Activated T-helper 1 cell treated with anti-CD3 and anti-CD28 coated beads, Interleukin-12 subunit alpha, Interleukin-12 subunit beta, Interleukin-2, Interleukin-4 antibody, amounts not matched to agents 30 ng/mL and 10 ng/mL and 1 ng/mL, durations not matched to agents 14 hours and 24 hours and 36 hours (primary cell): ENCODE data around the gene RPRD1B. TPM values are rescaled to one million over a fixed set of nuclear protein-coding genes. Genes with fewer than 3 reads are reported as not detected.

Source experiments
- DNase-seq: peaks from one replicate; pipeline ENCODE4 v3.0.0; 2021; ENCODE audit warnings: low spot score
- H3K27ac Mint-ChIP-seq: one replicate; pipeline ENCODE4 v1.8.0; 2021; ENCODE audit warnings: mild to moderate bottlenecking, mixed read lengths
- H3K27me3 Mint-ChIP-seq: one replicate; pipeline ENCODE4 v1.8.0; 2022; ENCODE audit warnings: mild to moderate bottlenecking, moderate library complexity, mixed read lengths; ENCODE audit not compliant: insufficient read depth
- H3K36me3 Mint-ChIP-seq: one replicate; pipeline ENCODE4 v1.8.0; 2021; ENCODE audit warnings: low read depth, mixed read lengths
- H3K4me1 Mint-ChIP-seq: one replicate; pipeline ENCODE4 v1.8.0; 2021; ENCODE audit warnings: low read depth, mixed read lengths
- H3K4me3 Mint-ChIP-seq: one replicate; pipeline ENCODE4 v1.8.0; 2021; ENCODE audit warnings: mild to moderate bottlenecking, moderate library complexity, mixed read lengths
- H3K9me3 Mint-ChIP-seq: one replicate; pipeline ENCODE4 v1.8.0; 2021; ENCODE audit warnings: mixed read lengths
- intact Hi-C: fragments of 100-400 bp; cut with micrococcal nuclease; formaldehyde crosslinking; loops from one replicate; pipeline ENCODE4 v1.15.1; 2024
- total RNA-seq: library from RNA; stranded (reverse); gene quantifications from 2 replicates; pipeline ENCODE4 v1.2.3, GENCODE V29; 2022

RPRD1B gene
- total RNA-seq, 1 donor from 2014 or later: 48.8 TPM

DNA sequence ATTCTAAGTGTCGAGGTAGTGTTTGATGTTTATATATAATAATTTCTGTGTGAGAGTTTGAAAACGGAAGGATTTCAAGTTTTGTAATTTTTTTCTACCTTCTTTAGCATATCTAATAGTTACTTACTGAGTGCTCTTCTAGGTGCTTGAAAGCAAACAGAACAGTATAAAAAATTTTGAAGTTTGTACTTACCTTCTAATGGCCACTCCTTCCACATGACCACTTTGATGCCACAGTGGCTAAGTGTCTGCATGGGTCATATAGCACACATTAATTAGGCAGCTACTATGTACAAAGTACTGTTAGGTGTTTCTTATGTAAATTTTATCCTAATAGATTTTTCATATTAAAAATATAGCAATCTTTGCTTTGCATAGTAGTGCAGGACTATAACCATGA is 21.1 kb downstream of the RPRD1B start:
- Mint-ChIP-seq H3K4me3 (no peak overlapping the region), H3K9me3 (no peaks in the 10 kb centered on the region), H3K27me3 (no peaks in the 10 kb centered on the region), H3K27ac (no peak overlapping the region), H3K36me3 (peaks cover 37% of the 10 kb centered on the region), H3K4me1 (peaks cover 31% of the 10 kb centered on the region)
- no peak for DNase-seq
- intact Hi-C loops: no loop called here

DNA sequence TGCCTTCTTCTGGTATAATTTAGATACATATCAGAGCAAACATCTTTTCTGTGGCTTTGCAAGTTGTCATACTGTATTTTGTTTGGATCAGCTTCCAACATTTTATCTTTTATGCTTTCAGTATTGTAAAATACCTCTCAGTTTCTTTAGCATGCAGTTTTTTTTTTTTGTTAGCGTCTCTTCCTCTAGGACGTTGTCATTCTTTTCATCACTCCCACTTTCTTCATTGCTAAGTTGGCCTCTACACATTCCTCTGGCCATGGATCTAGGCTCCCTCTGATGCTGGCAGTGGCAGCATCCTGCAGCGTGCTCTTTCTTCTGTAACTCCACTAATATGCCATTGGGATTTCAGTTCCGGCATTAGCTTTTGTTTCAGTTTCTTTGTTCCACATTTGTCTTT is 21.7 kb downstream of the RPRD1B start:
- Mint-ChIP-seq H3K4me1 (peaks cover 28% of the 10 kb centered on the region), H3K27ac (peak overlapping the region; percentile 4), H3K9me3 (no peaks in the 10 kb centered on the region), H3K36me3 (peaks cover 40% of the 10 kb centered on the region), H3K4me3 (no peak overlapping the region), H3K27me3 (no peaks in the 10 kb centered on the region)
- no peak for DNase-seq
- intact Hi-C loops: no loop called here

DNA sequence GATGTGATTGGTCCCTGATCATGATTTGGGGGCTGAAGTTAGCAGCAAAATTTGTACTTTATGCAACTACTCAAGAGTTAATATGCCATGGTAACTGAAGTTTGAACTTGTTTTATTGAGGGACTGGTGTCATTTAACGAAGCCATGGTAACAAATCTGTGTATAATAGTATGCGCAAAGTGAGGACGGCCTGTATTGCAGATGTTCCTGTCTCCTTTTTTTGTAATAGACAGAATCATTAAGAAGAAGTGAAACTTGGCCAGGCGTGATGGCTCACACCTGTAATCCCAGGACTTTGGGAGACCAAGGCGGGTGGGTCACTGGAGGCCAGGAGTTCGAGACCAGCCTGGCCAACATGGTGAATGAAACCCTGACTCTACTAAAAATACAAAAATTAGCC is 22.3 kb downstream of the RPRD1B start:
- Mint-ChIP-seq H3K4me3 (no peak overlapping the region), H3K27me3 (no peaks in the 10 kb centered on the region), H3K27ac (peak overlapping the region; percentile 48), H3K4me1 (peaks cover 30% of the 10 kb centered on the region), H3K9me3 (no peaks in the 10 kb centered on the region), H3K36me3 (peaks cover 43% of the 10 kb centered on the region)
- no peak for DNase-seq
- intact Hi-C loops: no loop called here

DNA sequence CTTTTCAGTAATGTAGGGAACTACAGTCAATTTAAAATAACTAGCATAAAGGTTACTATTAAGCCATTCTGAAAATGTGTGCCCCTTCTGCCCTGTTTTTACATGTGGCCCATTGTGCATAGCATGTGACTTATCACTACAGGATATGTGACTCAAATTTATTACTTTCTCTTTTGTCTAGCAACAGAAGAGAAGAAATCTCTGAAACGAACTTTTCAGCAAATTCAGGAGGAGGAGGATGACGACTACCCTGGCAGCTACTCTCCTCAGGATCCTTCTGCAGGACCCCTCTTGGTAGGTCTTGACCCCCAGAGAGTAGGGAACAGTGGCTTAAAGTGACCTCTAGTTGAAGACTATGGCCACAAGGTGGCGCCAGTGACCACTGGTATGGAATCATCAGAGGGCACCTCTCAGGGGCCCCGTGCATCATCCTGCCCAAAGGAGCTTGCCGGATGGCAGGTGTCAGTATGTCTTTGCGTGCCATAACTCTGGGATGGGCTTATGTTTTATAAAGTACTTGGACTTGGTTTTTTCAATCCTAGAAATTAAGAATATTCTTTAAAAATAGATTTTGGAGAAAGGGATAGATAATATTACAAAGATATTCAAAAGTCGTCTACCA is 23.9 kb downstream of the RPRD1B start:
- intact Hi-C loops: loop anchor here (1.0 kb wide), 4 partner anchors 24 to 493 kb away; partner anchors contain the start of genes RPRD1B, TGM2 and TTI1
- Mint-ChIP-seq H3K4me1 (peaks cover 30% of the 10 kb centered on the region), H3K27ac (peak overlapping the region; percentile 59), H3K4me3 (no peak overlapping the region), H3K9me3 (no peaks in the 10 kb centered on the region), H3K36me3 (peaks cover 34% of the 10 kb centered on the region), H3K27me3 (no peaks in the 10 kb centered on the region)
- peak; percentile 56 for DNase-seq

DNA sequence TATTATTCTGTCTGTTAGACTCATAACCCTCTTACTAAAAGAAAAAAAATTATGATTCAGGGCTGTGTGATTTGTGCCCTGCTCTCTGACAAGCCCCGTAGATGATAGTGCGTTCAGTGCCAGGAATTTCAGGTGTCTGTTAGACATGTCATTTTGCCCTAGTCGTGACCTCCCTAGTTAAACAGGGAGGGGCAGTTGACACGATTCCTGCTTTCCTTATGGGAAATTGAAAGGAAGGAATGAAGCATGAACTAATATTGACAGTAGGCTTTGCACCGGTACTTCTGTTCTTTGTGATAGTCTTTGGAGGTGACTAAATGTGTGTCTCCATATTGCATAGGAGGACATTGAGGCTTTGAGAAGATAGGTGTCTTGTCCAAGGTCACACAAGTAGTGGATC is 26.3 kb downstream of the RPRD1B start:
- Mint-ChIP-seq H3K27me3 (no peaks in the 10 kb centered on the region), H3K4me3 (no peak overlapping the region), H3K36me3 (peaks cover 38% of the 10 kb centered on the region), H3K9me3 (no peaks in the 10 kb centered on the region), H3K27ac (no peak overlapping the region), H3K4me1 (peaks cover 21% of the 10 kb centered on the region)
- intact Hi-C loops: no loop called here
- DNase-seq: no peak

DNA sequence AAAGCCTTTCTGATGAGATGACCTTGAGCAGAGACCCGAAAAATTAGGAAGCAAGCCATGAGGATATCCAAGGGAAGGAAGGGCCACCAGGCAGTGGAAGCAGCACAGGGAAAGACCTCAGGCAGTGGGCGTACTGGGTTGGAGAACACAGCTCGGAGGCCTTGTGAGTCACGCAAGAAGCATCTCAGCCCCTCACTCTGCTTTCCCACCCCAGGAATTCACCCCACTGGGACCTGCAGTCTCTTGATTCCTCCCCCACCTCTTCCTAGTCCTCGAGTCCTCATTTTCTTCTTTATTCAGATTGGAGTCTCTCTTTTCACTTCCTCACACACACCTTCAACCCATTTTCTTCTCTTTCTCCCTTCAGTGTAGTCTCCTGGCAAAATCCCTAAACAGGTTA is 27.0 kb downstream of the RPRD1B start:
- no peaks in the 10 kb centered on the region for H3K9me3 Mint-ChIP-seq
- H3K27ac Mint-ChIP-seq: no peak overlapping the region
- peaks cover 36% of the 10 kb centered on the region for H3K36me3 Mint-ChIP-seq
- no peaks in the 10 kb centered on the region for H3K27me3 Mint-ChIP-seq
- peaks cover 19% of the 10 kb centered on the region for H3K4me1 Mint-ChIP-seq
- no peak overlapping the region for H3K4me3 Mint-ChIP-seq
- no peak for DNase-seq
- intact Hi-C loops: no loop called here

DNA sequence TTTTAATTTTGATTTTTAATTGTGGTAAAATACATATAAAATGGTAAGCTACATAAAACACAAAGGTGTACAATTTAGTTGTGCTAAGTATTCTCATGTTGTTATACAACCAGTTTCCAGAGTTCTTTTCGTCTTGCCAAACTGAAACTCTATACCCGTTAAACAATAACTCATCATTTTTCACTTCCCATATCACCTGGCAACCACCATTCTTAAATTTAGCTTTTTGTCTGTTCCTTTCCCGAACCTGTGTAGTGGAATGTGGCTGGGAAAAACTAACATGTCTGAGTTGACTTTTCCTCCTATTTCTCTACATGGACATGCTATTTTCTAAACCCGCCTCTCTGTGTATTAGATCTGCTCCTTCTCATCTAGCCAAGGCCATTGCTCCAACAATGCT is 27.6 kb downstream of the RPRD1B start:
- H3K27me3 Mint-ChIP-seq: no peaks in the 10 kb centered on the region
- DNase-seq: no peak
- H3K4me3 Mint-ChIP-seq: no peak overlapping the region
- intact Hi-C loops: no loop called here
- no peaks in the 10 kb centered on the region for H3K9me3 Mint-ChIP-seq
- peaks cover 37% of the 10 kb centered on the region for H3K36me3 Mint-ChIP-seq
- H3K27ac Mint-ChIP-seq: no peak overlapping the region
- peaks cover 18% of the 10 kb centered on the region for H3K4me1 Mint-ChIP-seq

DNA sequence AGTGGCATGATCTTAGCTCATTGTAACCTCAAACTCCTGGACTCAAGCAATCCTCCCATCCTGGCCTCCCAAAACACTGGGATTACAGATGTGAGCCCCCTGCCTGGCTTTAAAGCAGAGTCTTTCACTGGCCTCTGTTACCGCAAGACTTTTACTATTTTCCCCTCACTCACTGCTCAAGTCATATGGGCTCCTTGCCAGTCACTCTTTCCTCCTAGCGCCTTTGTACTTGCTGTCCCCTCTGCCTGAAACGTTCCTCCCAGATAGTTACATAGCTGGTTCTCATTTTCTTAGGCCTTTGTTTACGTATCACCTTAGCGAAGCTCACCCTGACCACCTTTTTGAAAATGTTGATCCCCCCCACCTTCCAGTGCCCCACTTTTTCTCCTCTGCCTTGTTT is 29.3 kb downstream of the RPRD1B start:
- no peaks in the 10 kb centered on the region for H3K9me3 Mint-ChIP-seq
- peaks cover 42% of the 10 kb centered on the region for H3K36me3 Mint-ChIP-seq
- DNase-seq: no peak
- peaks cover 9% of the 10 kb centered on the region for H3K4me1 Mint-ChIP-seq
- intact Hi-C loops: no loop called here
- H3K27me3 Mint-ChIP-seq: no peaks in the 10 kb centered on the region
- no peak overlapping the region for H3K27ac Mint-ChIP-seq
- H3K4me3 Mint-ChIP-seq: no peak overlapping the region

DNA sequence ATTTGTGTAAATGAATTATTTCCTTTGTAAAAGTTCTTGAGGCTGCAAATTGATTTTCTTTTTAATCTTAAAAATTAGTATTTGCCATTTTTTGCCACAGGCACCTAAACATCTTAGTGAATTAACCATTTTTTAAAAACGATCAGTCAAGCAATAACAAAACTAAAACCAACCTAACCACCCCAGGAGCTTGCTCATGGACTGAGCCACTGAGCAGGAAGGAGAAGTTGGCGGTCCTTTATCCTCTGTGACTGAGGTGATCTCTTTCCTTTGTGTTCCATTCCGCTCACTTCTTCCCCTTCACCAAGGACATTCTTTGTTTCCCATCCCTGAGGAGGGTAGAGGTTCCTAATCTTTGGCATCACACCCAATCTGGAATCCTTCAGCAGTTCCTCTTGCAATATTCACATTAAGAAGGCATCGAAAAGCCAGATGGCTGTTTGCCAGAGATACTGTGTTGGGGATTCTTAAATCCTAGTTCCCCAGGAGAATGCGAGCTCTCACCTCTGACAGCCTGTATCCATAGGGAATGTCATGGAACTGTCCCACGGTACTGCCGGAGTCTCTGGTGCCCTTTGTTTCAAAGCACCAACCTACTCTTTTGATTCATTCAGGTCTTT is 30.5 kb downstream of the RPRD1B start:
- DNase-seq: no peak
- Mint-ChIP-seq H3K27ac (peak overlapping the region; percentile 66), H3K9me3 (no peaks in the 10 kb centered on the region), H3K36me3 (peaks cover 44% of the 10 kb centered on the region), H3K4me3 (no peak overlapping the region), H3K4me1 (peaks cover 9% of the 10 kb centered on the region), H3K27me3 (no peaks in the 10 kb centered on the region)
- intact Hi-C loops: no loop called here

DNA sequence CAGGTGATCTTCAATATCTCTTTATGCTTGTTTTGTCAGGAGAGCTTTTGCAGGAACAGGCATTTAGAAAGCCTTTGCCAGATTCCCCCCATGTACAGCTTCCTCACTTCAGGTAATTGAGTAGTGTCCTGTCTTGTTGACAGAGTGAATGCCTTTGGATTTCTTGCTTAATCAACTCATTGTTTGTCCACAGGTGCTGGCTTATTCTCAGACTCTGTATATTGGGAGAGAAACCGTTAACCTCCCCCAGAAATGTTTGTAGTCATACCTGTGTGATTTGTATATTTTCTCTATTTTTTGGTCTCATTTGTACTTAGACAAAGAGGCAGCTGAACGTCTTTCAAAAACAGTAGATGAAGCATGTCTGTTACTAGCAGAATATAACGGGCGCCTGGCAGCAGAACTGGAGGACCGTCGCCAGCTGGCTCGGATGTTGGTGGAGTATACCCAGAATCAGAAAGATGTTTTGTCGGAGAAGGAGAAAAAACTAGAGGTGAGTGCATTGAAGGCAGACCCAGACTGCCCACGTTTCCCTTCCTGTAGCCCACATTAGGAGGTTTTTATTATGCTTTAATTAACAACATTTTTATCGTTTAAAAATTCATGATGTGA is 32.3 kb downstream of the RPRD1B start:
- Mint-ChIP-seq H3K27ac (no peak overlapping the region), H3K4me1 (no peaks in the 10 kb centered on the region), H3K27me3 (no peaks in the 10 kb centered on the region), H3K9me3 (no peaks in the 10 kb centered on the region), H3K4me3 (no peak overlapping the region), H3K36me3 (peaks cover 38% of the 10 kb centered on the region)
- DNase-seq: no peak
- intact Hi-C loops: no loop called here

DNA sequence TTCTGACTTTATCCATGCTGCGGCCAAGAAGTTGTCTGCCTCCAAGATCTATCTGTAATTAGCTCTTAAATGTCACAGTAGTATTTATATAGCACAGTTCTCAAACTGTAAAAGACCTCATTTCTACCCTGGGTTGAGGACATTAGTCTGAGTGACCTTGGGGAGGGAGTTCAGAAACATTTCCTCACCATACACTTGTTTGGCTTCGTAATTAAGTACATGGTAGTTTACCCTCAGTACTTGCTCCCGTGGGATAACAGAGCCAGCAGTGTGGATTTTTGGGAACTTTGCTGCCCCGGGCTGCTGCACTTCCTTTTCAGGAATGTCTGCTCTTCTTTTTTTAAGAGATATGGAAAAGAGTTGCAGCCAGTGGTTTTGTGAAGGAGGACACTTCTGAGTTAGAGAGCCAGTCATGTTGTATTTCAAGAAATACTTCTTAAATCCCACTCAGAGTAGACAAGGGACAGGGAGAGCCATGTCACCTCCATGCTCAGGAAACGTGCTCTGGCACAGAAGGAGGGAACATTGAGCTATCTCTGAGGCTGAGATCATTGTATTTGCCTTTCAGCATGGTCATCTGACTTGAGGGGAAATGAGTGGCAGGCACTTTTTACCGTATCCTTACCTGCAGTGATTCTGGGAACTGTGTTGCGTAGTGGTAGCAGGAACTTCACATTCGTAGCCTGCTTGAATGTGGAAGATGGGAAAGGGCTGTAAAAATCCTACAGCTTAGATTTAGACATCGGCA is 33.6 kb downstream of the RPRD1B start:
- no peak overlapping the region for H3K4me3 Mint-ChIP-seq
- H3K27me3 Mint-ChIP-seq: no peaks in the 10 kb centered on the region
- intact Hi-C loops: no loop called here
- DNase-seq: no peak
- no peaks in the 10 kb centered on the region for H3K9me3 Mint-ChIP-seq
- H3K4me1 Mint-ChIP-seq: no peaks in the 10 kb centered on the region
- H3K27ac Mint-ChIP-seq: no peak overlapping the region
- H3K36me3 Mint-ChIP-seq: peaks cover 46% of the 10 kb centered on the region

DNA sequence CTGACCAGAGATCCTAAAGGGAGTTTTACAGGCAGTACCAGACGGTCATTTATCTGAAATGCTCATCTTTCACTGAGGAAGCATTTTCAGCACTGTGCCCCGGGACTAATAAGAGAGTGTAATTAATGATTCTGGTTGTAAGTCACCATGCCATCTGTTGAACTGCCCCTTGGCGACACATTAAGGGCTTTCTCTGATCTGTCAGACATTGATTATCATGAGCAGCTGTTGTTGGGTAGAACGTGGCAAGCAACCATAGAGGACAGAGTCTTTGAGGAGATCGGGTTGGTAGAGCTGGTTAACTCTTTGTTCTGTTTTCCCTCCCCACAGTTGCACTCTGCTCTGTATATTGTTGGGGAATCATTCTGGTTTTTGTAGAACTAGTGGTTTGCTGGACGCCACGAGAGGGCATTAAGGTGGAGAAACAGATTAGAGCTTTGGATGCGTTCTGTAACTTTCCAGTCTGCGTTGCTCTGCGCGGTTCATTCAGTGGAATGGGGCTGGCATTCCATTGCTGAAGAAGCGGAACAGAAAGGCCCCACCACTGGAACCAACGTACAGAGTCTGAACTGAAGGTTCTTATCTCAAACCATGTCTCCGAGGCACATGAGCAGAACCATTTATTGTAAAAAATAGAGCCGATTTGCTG is 34.3 kb downstream of the RPRD1B start:
- Mint-ChIP-seq H3K27me3 (no peaks in the 10 kb centered on the region), H3K9me3 (no peaks in the 10 kb centered on the region), H3K27ac (no peak overlapping the region), H3K4me1 (no peaks in the 10 kb centered on the region), H3K36me3 (peaks cover 49% of the 10 kb centered on the region), H3K4me3 (no peak overlapping the region)
- intact Hi-C loops: no loop called here
- DNase-seq: no peak
